HepG2 (cell line): Measurements from ENCODE around the gene EXTL1. TPM values are rescaled to one million over a fixed set of nuclear protein-coding genes. Genes with fewer than 3 reads are reported as not detected.
A peak's percentile ranks its signal among the peaks of the same experiment; 100 is the strongest.

Experiments
- MBNL3 ChIP-seq: fragments of 250-450 bp; sonication (Bioruptor Pico); conservative IDR thresholded peaks from 2 replicates; pipeline ENCODE4 v1.8.0; 2022; ENCODE audit warnings: mild to moderate bottlenecking, inconsistent platforms
- RAD21 ChIP-seq: fragments of 450-650 bp; formaldehyde crosslinking; IDR thresholded peaks from 2 replicates; pipeline ENCODE4 v1.5.0; 2020; ENCODE audit warnings: mild to moderate bottlenecking
- TOPORS ChIP-seq: sonication (generic); formaldehyde crosslinking; IDR thresholded peaks from 2 replicates; pipeline ENCODE4 v1.8.0; 2023; ENCODE audit warnings: mild to moderate bottlenecking, missing genetic modification reagents
- ZBTB38 ChIP-seq: sonication (generic); formaldehyde crosslinking; IDR thresholded peaks from 2 replicates; pipeline ENCODE4 v1.5.1; 2020; ENCODE audit warnings: mild to moderate bottlenecking, missing genetic modification reagents
- ZFYVE20 ChIP-seq: sonication (generic); formaldehyde crosslinking; IDR thresholded peaks from 2 replicates; pipeline ENCODE4 v1.8.0; 2023; ENCODE audit warnings: low read depth, mild to moderate bottlenecking, moderate library complexity, missing genetic modification reagents, borderline replicate concordance
- ZNF253 ChIP-seq: sonication (generic); formaldehyde crosslinking; IDR thresholded peaks from 2 replicates; pipeline ENCODE4 v1.8.0; 2022; ENCODE audit warnings: mild to moderate bottlenecking, missing genetic modification reagents, borderline replicate concordance
- ZNF317 ChIP-seq: sonication (generic); formaldehyde crosslinking; IDR thresholded peaks from 2 replicates; pipeline ENCODE4 v1.5.0; 2020; ENCODE audit warnings: mild to moderate bottlenecking, missing genetic modification reagents
- ZNF468 ChIP-seq: sonication (generic); formaldehyde crosslinking; IDR thresholded peaks from 2 replicates; pipeline ENCODE4 v1.8.0; 2022; ENCODE audit warnings: mild to moderate bottlenecking, moderate library complexity, missing genetic modification reagents
- ZNF670 ChIP-seq: sonication (generic); formaldehyde crosslinking; IDR thresholded peaks from 2 replicates; pipeline ENCODE4 v1.8.0; 2022; ENCODE audit warnings: mild to moderate bottlenecking, missing genetic modification reagents, borderline replicate concordance
- ZNF674 ChIP-seq: sonication (generic); formaldehyde crosslinking; IDR thresholded peaks from 2 replicates; pipeline ENCODE4 v1.5.0; 2020; ENCODE audit warnings: low read depth, mild to moderate bottlenecking, missing genetic modification reagents
- polyA plus RNA-seq, 8 experiments: library from polyadenylated mRNA; depleted of rRNA in 3 of 8; stranded (reverse) in 7 of 8; unstranded in 1 of 8; fragments of >200 nt; fragmentation: Illumina TruSeq in 4 of 8; extraction: Trizol in 4 of 8; gene quantifications; 2 replicates each; pipeline versions ENCODE4 v1.2.1 to v1.2.3, GENCODE V29; 2011 to 2016; ENCODE audit warnings: low read depth in 4 of 8, missing spikeins in 1 of 8, mixed read lengths in 1 of 8; ENCODE audit not compliant: insufficient read depth in 1 of 8
- total RNA-seq, 5 experiments: library from RNA; depleted of rRNA; stranded (reverse); fragments of >200 nt; fragmentation: Illumina TruSeq; extraction: Trizol; gene quantifications; 2 replicates each; pipeline ENCODE4 v1.2.3, GENCODE V29; 2016; ENCODE audit warnings: low read depth in 1 of 5
- TF ChIP-seq, protein P1 (sequence below): IDR thresholded peaks from 2 replicates; pipeline ENCODE4 v1.6.1; 2018; ENCODE audit warnings: missing genetic modification reagents, mild to moderate bottlenecking, missing compliant biosample characterization
- TF ChIP-seq, protein P2 (sequence below): IDR thresholded peaks from 2 replicates; pipeline ENCODE4 v1.6.1; 2016; ENCODE audit warnings: low read depth, missing genetic modification reagents, missing compliant biosample characterization
- TF ChIP-seq, protein P3 (sequence below): IDR thresholded peaks from 2 replicates; pipeline ENCODE4 v1.6.1; 2016; ENCODE audit warnings: missing biosample characterization, missing genetic modification reagents, low read depth
- TF ChIP-seq, protein P4 (sequence below): sonication (generic); formaldehyde crosslinking; IDR thresholded peaks from 2 replicates; pipeline ENCODE4 v1.5.1; 2020; ENCODE audit warnings: missing genetic modification reagents, mild to moderate bottlenecking, borderline replicate concordance
- TF ChIP-seq, protein P5 (sequence below): sonication (generic); formaldehyde crosslinking; IDR thresholded peaks from 2 replicates; pipeline ENCODE4 v1.4.0; 2020; ENCODE audit warnings: missing genetic modification reagents

Gene EXTL1
- total and polyA plus RNA-seq, 2 of the 13 experiments (the other 11 are each of a cell fraction or from before 2014, with no cell fraction given): 0.35 to 1.0 TPM

DNA sequence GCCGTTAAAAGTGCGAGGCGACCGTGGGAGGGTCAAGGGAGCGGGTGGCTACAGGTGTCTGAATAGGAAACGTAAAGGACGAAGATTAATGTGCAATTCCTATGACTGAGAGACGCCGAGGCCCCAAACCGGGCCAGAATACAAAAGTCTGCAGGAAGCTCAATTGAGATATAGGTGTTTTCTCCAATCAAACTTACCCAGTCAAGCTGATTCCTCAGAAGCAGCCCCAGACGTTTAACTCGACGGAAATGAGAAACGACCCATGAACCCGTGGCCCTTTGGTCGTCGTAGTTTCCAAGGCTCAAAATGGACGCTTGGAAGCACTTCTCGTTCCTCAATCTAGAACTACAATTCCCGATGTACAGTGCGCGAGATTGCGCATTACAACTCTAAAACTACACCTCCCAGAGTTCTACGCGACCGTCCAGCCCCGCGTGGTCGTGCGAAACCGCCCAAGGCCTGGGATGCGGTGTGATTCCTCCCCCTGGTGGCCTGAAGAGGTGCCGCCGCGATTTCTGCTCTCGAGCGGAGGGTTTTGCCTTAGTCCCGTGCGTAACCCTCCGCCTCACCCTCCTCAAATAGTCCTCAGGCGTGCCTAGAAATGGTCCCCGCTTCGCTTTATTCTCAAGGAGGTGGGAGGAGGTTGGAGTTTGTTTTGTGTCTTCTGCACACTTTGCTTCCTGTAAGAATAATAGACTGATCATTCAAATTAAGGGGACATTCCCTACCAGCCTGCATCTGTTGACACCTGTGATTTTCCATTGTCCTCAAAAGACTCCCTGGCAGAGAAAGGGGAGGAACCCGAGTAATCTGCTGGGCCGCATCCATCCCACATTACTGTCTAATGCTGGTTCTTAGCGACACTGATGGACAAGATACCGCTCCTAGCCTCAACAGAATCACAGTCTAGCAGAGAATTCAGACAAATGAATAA, 23.5 kb upstream of the EXTL1 start, which contains the start of gene PAFAH2 (continued):
- TF ChIP-seq, protein P1, sequence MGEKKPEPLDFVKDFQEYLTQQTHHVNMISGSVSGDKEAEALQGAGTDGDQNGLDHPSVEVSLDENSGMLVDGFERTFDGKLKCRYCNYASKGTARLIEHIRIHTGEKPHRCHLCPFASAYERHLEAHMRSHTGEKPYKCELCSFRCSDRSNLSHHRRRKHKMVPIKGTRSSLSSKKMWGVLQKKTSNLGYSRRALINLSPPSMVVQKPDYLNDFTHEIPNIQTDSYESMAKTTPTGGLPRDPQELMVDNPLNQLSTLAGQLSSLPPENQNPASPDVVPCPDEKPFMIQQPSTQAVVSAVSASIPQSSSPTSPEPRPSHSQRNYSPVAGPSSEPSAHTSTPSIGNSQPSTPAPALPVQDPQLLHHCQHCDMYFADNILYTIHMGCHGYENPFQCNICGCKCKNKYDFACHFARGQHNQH (CRISPR knock-in tag): peak; percentile 96
- TF ChIP-seq, protein P2, sequence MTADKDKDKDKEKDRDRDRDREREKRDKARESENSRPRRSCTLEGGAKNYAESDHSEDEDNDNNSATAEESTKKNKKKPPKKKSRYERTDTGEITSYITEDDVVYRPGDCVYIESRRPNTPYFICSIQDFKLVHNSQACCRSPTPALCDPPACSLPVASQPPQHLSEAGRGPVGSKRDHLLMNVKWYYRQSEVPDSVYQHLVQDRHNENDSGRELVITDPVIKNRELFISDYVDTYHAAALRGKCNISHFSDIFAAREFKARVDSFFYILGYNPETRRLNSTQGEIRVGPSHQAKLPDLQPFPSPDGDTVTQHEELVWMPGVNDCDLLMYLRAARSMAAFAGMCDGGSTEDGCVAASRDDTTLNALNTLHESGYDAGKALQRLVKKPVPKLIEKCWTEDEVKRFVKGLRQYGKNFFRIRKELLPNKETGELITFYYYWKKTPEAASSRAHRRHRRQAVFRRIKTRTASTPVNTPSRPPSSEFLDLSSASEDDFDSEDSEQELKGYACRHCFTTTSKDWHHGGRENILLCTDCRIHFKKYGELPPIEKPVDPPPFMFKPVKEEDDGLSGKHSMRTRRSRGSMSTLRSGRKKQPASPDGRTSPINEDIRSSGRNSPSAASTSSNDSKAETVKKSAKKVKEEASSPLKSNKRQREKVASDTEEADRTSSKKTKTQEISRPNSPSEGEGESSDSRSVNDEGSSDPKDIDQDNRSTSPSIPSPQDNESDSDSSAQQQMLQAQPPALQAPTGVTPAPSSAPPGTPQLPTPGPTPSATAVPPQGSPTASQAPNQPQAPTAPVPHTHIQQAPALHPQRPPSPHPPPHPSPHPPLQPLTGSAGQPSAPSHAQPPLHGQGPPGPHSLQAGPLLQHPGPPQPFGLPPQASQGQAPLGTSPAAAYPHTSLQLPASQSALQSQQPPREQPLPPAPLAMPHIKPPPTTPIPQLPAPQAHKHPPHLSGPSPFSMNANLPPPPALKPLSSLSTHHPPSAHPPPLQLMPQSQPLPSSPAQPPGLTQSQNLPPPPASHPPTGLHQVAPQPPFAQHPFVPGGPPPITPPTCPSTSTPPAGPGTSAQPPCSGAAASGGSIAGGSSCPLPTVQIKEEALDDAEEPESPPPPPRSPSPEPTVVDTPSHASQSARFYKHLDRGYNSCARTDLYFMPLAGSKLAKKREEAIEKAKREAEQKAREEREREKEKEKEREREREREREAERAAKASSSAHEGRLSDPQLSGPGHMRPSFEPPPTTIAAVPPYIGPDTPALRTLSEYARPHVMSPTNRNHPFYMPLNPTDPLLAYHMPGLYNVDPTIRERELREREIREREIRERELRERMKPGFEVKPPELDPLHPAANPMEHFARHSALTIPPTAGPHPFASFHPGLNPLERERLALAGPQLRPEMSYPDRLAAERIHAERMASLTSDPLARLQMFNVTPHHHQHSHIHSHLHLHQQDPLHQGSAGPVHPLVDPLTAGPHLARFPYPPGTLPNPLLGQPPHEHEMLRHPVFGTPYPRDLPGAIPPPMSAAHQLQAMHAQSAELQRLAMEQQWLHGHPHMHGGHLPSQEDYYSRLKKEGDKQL (CRISPR knock-in tag): peak; percentile 63; the same call in 1 of the 2 replicates
- TF ChIP-seq, protein P3, sequence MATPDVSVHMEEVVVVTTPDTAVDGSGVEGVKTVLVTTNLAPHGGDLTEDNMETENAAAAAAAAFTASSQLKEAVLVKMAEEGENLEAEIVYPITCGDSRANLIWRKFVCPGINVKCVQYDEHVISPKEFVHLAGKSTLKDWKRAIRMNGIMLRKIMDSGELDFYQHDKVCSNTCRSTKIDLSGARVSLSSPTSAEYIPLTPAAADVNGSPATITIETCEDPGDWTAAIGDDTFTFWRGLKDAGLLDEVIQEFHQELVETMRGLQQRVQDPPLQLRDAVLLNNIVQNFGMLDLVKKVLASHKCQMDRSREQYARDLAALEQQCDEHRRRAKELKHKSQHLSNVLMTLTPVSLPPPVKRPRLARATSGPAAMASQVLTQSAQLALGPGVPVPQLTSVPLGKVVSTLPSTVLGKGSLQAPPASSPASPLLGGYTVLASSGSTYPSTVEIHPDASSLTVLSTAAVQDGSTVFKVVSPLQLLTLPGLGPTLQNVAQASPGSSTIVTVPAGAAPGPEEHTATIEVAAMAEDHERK: peak; percentile 78
- TF ChIP-seq ZBTB38 (peak; percentile 90), MBNL3 (CRISPR knock-in tag) (no peak), ZFYVE20 (CRISPR knock-in tag) (no peak), ZNF674 (CRISPR knock-in tag) (no peak), TOPORS (CRISPR knock-in tag) (peak; percentile 95), ZNF468 (CRISPR knock-in tag) (no peak), RAD21 (CRISPR knock-in tag) (peak; percentile 98), ZNF317 (CRISPR knock-in tag) (peak; percentile 91), ZNF253 (CRISPR knock-in tag) (0 out of 2 replicates have a peak, but pooled peaks have one; percentile 64), ZNF670 (CRISPR knock-in tag) (no peak; the same call in 1 of the 2 replicates)
- TF ChIP-seq, protein P4, sequence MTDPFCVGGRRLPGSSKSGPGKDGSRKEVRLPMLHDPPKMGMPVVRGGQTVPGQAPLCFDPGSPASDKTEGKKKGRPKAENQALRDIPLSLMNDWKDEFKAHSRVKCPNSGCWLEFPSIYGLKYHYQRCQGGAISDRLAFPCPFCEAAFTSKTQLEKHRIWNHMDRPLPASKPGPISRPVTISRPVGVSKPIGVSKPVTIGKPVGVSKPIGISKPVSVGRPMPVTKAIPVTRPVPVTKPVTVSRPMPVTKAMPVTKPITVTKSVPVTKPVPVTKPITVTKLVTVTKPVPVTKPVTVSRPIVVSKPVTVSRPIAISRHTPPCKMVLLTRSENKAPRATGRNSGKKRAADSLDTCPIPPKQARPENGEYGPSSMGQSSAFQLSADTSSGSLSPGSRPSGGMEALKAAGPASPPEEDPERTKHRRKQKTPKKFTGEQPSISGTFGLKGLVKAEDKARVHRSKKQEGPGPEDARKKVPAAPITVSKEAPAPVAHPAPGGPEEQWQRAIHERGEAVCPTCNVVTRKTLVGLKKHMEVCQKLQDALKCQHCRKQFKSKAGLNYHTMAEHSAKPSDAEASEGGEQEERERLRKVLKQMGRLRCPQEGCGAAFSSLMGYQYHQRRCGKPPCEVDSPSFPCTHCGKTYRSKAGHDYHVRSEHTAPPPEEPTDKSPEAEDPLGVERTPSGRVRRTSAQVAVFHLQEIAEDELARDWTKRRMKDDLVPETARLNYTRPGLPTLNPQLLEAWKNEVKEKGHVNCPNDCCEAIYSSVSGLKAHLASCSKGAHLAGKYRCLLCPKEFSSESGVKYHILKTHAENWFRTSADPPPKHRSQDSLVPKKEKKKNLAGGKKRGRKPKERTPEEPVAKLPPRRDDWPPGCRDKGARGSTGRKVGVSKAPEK (CRISPR knock-in tag): no peak
- TF ChIP-seq, protein P5, sequence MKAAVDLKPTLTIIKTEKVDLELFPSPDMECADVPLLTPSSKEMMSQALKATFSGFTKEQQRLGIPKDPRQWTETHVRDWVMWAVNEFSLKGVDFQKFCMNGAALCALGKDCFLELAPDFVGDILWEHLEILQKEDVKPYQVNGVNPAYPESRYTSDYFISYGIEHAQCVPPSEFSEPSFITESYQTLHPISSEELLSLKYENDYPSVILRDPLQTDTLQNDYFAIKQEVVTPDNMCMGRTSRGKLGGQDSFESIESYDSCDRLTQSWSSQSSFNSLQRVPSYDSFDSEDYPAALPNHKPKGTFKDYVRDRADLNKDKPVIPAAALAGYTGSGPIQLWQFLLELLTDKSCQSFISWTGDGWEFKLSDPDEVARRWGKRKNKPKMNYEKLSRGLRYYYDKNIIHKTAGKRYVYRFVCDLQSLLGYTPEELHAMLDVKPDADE (CRISPR knock-in tag): no peak
